Activated T-helper 1 cell treated with anti-CD3 and anti-CD28 coated beads, Interleukin-12 subunit alpha, Interleukin-12 subunit beta, Interleukin-2, Interleukin-4 antibody, amounts not matched to agents 30 ng/mL and 10 ng/mL and 1 ng/mL, durations not matched to agents 14 hours and 24 hours and 36 hours (primary cell): Measurements from ENCODE around the gene SPTAN1. TPM values are rescaled to one million over a fixed set of nuclear protein-coding genes. Genes with fewer than 3 reads are reported as not detected.
"Not testable (repeated sequence)": the region's sequence is repeated elsewhere in the genome, so short reads cannot be mapped to it uniquely, and the experiment has no call there.

ENCODE experiments used
- DNase-seq: peaks from one replicate; pipeline ENCODE4 v3.0.0; 2021; ENCODE audit warnings: low spot score
- H3K27ac Mint-ChIP-seq: one replicate; pipeline ENCODE4 v1.8.0; 2021; ENCODE audit warnings: mild to moderate bottlenecking, mixed read lengths
- H3K27me3 Mint-ChIP-seq: one replicate; pipeline ENCODE4 v1.8.0; 2022; ENCODE audit warnings: mild to moderate bottlenecking, moderate library complexity, mixed read lengths; ENCODE audit not compliant: insufficient read depth
- H3K36me3 Mint-ChIP-seq: one replicate; pipeline ENCODE4 v1.8.0; 2021; ENCODE audit warnings: low read depth, mixed read lengths
- H3K4me1 Mint-ChIP-seq: one replicate; pipeline ENCODE4 v1.8.0; 2021; ENCODE audit warnings: low read depth, mixed read lengths
- H3K4me3 Mint-ChIP-seq: one replicate; pipeline ENCODE4 v1.8.0; 2021; ENCODE audit warnings: mild to moderate bottlenecking, moderate library complexity, mixed read lengths
- H3K9me3 Mint-ChIP-seq: one replicate; pipeline ENCODE4 v1.8.0; 2021; ENCODE audit warnings: mixed read lengths
- intact Hi-C: fragments of 100-400 bp; cut with micrococcal nuclease; formaldehyde crosslinking; loops from one replicate; pipeline ENCODE4 v1.15.1; 2024
- total RNA-seq: library from RNA; stranded (reverse); gene quantifications from 2 replicates; pipeline ENCODE4 v1.2.3, GENCODE V29; 2022

SPTAN1 gene
- total RNA-seq, 1 donor from 2014 or later = 304 TPM

- Mint-ChIP-seq H3K36me3 (peaks cover 2% of the 10 kb centered on the region), H3K4me3 (no peak overlapping the region), H3K27ac (peak overlapping the region; percentile 21), H3K9me3 (no peaks in the 10 kb centered on the region), H3K4me1 (peaks cover 7% of the 10 kb centered on the region), H3K27me3 (no peaks in the 10 kb centered on the region)
- DNase-seq = no peak
- intact Hi-C loops = no loop called here
Measured at GRCh38 chr9:128643519-128644300, 91.3 kb downstream of the SPTAN1 start.

- intact Hi-C loops = loop anchor here (1.0 to 5.0 kb wide), 3 partner anchors 139 to 281 kb away; partner anchors contain the start of genes ENDOG and TBC1D13
- H3K9me3 Mint-ChIP-seq, H3K27ac Mint-ChIP-seq, H3K4me1 Mint-ChIP-seq, H3K27me3 Mint-ChIP-seq, H3K4me3 Mint-ChIP-seq, H3K36me3 Mint-ChIP-seq: not testable (repeated sequence)
- DNase-seq = peak; percentile 61
Measured at GRCh38 chr9:128648206-128648605, 95.8 kb downstream of the SPTAN1 start.

- H3K27ac Mint-ChIP-seq = no peak overlapping the region
- H3K36me3 Mint-ChIP-seq = no peaks in the 10 kb centered on the region
- no peak for DNase-seq
- H3K27me3 Mint-ChIP-seq = no peaks in the 10 kb centered on the region
- H3K4me1 Mint-ChIP-seq = peaks cover 10% of the 10 kb centered on the region
- H3K9me3 Mint-ChIP-seq = no peaks in the 10 kb centered on the region
- intact Hi-C loops = no loop called here
- no peak overlapping the region for H3K4me3 Mint-ChIP-seq
Measured at GRCh38 chr9:128651798-128652197, 99.4 kb downstream of the SPTAN1 start.

- H3K27ac Mint-ChIP-seq = no peak overlapping the region
- DNase-seq = no peak
- no peaks in the 10 kb centered on the region for H3K36me3 Mint-ChIP-seq
- H3K4me3 Mint-ChIP-seq = no peak overlapping the region
- no peaks in the 10 kb centered on the region for H3K27me3 Mint-ChIP-seq
- no peaks in the 10 kb centered on the region for H3K9me3 Mint-ChIP-seq
- H3K4me1 Mint-ChIP-seq = peaks cover 15% of the 10 kb centered on the region
- intact Hi-C loops = no loop called here
Measured at GRCh38 chr9:128653908-128654307, 101.5 kb downstream of the SPTAN1 start.

- intact Hi-C loops = no loop called here
- Mint-ChIP-seq H3K4me1 (peaks cover 15% of the 10 kb centered on the region), H3K9me3 (no peaks in the 10 kb centered on the region), H3K4me3 (peak overlapping the region; percentile 24), H3K36me3 (no peaks in the 10 kb centered on the region), H3K27me3 (no peaks in the 10 kb centered on the region), H3K27ac (peak overlapping the region; percentile 52)
- no peak for DNase-seq
Measured at GRCh38 chr9:128654481-128654880, 102.1 kb downstream of the SPTAN1 start.

GRCh38 chr9:128656416-128657343 is 104.3 kb downstream of the SPTAN1 start, which contains the start of gene DYNC2I2:
Gene DYNC2I2 (minus strand): TSS chr9:128656847. CDS start chr9:128656726, 121 bp downstream.
- Mint-ChIP-seq H3K27ac (peak within 1 kb of the TSS; percentile 100), H3K4me3 (peak within 1 kb of the TSS; percentile 91), H3K9me3 (no peaks in the 10 kb centered on the region), H3K36me3 (no peaks in the 10 kb centered on the region), H3K4me1 (peaks cover 15% of the 10 kb centered on the region), H3K27me3 (no peaks in the 10 kb centered on the region)
- peak; percentile 95 for DNase-seq
- intact Hi-C loops = loop anchor here (1.0 to 5.0 kb wide), 7 partner anchors 28 to 152 kb away; partner anchors contain the start of genes GLE1, PKN3, SET and SPTAN1

GRCh38 chr9:128657344-128657704 is 104.9 kb downstream of the SPTAN1 start:
- no peaks in the 10 kb centered on the region for H3K9me3 Mint-ChIP-seq
- intact Hi-C loops = loop anchor here (1.0 to 5.0 kb wide), 3 partner anchors 67 to 115 kb away; partner anchors contain the start of genes SPTAN1, ZDHHC12 and ZER1
- no peaks in the 10 kb centered on the region for H3K27me3 Mint-ChIP-seq
- peak overlapping the region; percentile 100 for H3K27ac Mint-ChIP-seq
- no peaks in the 10 kb centered on the region for H3K36me3 Mint-ChIP-seq
- no peak for DNase-seq
- peaks cover 15% of the 10 kb centered on the region for H3K4me1 Mint-ChIP-seq
- H3K4me3 Mint-ChIP-seq = peak overlapping the region; percentile 91

- Mint-ChIP-seq H3K9me3 (no peaks in the 10 kb centered on the region), H3K4me1 (peaks cover 15% of the 10 kb centered on the region), H3K4me3 (peak overlapping the region; percentile 91), H3K36me3 (no peaks in the 10 kb centered on the region), H3K27me3 (no peaks in the 10 kb centered on the region), H3K27ac (peak overlapping the region; percentile 100)
- intact Hi-C loops = loop anchor here (1.0 to 5.0 kb wide), 3 partner anchors 67 to 115 kb away; partner anchors contain the start of genes SPTAN1, ZDHHC12 and ZER1
- DNase-seq = no peak
Measured at GRCh38 chr9:128657796-128658195, 105.4 kb downstream of the SPTAN1 start.

GRCh38 chr9:128666481-128666941 is 114.1 kb downstream of the SPTAN1 start:
- intact Hi-C loops, H3K9me3 Mint-ChIP-seq, H3K36me3 Mint-ChIP-seq, H3K27me3 Mint-ChIP-seq, DNase-seq, H3K4me1 Mint-ChIP-seq, H3K27ac Mint-ChIP-seq, H3K4me3 Mint-ChIP-seq: not testable (repeated sequence)

- intact Hi-C loops = no loop called here
- no peak for DNase-seq
- H3K27me3 Mint-ChIP-seq = no peaks in the 10 kb centered on the region
- H3K4me1 Mint-ChIP-seq = no peaks in the 10 kb centered on the region
- H3K36me3 Mint-ChIP-seq = no peaks in the 10 kb centered on the region
- no peak overlapping the region for H3K27ac Mint-ChIP-seq
- H3K4me3 Mint-ChIP-seq = no peak overlapping the region
- no peaks in the 10 kb centered on the region for H3K9me3 Mint-ChIP-seq
Measured at GRCh38 chr9:128669786-128670185, 117.4 kb downstream of the SPTAN1 start.

- Mint-ChIP-seq H3K9me3 (no peaks in the 10 kb centered on the region), H3K27ac (no peak overlapping the region), H3K4me1 (no peaks in the 10 kb centered on the region), H3K27me3 (no peaks in the 10 kb centered on the region), H3K4me3 (no peak overlapping the region), H3K36me3 (no peaks in the 10 kb centered on the region)
- intact Hi-C loops = no loop called here
- no peak for DNase-seq
Measured at GRCh38 chr9:128675382-128675781, 123.0 kb downstream of the SPTAN1 start.

GRCh38 chr9:128677794-128678193 is 125.4 kb downstream of the SPTAN1 start:
- intact Hi-C loops = no loop called here
- no peak overlapping the region for H3K4me3 Mint-ChIP-seq

More at GRCh38 chr9:128677794-128678193, 125.4 kb downstream of the SPTAN1 start:
- Mint-ChIP-seq H3K4me1 (no peaks in the 10 kb centered on the region), H3K9me3 (no peaks in the 10 kb centered on the region), H3K27ac (no peak overlapping the region), H3K27me3 (no peaks in the 10 kb centered on the region), H3K36me3 (peaks cover 4% of the 10 kb centered on the region)
- DNase-seq = no peak
